Endothelial cell of umbilical vein (primary cell): ENCODE data around the gene ATP13A4. TPM values are rescaled to one million over a fixed set of nuclear protein-coding genes. Genes with fewer than 3 reads are reported as not detected.

Experiments
- BruUV-seq: library from RNA; stranded (reverse); fragments of 400-500 nt; replicated peaks from 2 replicates; lab custom pipeline; 2021; lab: Mats Ljungman, UMichigan
- CTCF ChIA-PET: fragments of 300-600, 350-600 bp; sonication (Branson Sonifier 250); formaldehyde crosslinking; loops from one replicate; lab custom pipeline; 2021; ENCODE audit warnings: antibody characterized with exemption, inconsistent platforms; lab: Charles Lee
- POLR2A ChIA-PET: fragments of 300-600, 350-600 bp; sonication (Branson Sonifier 250); formaldehyde crosslinking; loops from one replicate; lab custom pipeline; 2021; ENCODE audit warnings: antibody characterized with exemption, inconsistent platforms; lab: Charles Lee
- DNase-seq: peaks from one replicate; pipeline ENCODE4 v3.0.0-alpha.2; 2011; ENCODE audit warnings: low read depth, low spot score
- FAIRE-seq: peaks from 2 replicates; lab custom pipeline; 2011; peaks lifted over from hg19 to GRCh38; lab: Jason Lieb, UNC
- H2AFZ ChIP-seq: 2 replicates; pipeline ENCODE4 v1.6.0; 2012; ENCODE audit warnings: low read depth, low read length, control low read depth, inconsistent platforms
- H3K27ac ChIP-seq: 2 replicates; pipeline ENCODE4 v1.5.1; 2011; ENCODE audit warnings: low read depth, mild to moderate bottlenecking, control low read depth, low read length, moderate library complexity; ENCODE audit not compliant: insufficient read depth
- H3K27me3 ChIP-seq, 2 experiments: 2 replicates each; pipeline versions ENCODE4 v1.6.0 to v1.6.1; 2011; ENCODE audit warnings: low read length in 2 of 2, mixed read lengths in 1 of 2; ENCODE audit not compliant: control insufficient read depth in 2 of 2, insufficient read depth in 2 of 2
- H3K36me3 ChIP-seq, 2 experiments: 2 replicates in 1 of 2; 3 replicates in 1 of 2; pipeline ENCODE4 v1.5.1; 2011; ENCODE audit warnings: low read length in 2 of 2, mild to moderate bottlenecking in 1 of 2, moderate library complexity in 1 of 2; ENCODE audit not compliant: control insufficient read depth in 2 of 2, insufficient read depth in 2 of 2; ENCODE audit errors: extremely low read depth in 1 of 2
- H3K4me1 ChIP-seq: 3 replicates; pipeline ENCODE4 v1.5.1; 2011; ENCODE audit warnings: mild to moderate bottlenecking, low read length; ENCODE audit not compliant: control insufficient read depth, insufficient read depth; ENCODE audit errors: extremely low read depth
- H3K4me2 ChIP-seq: 2 replicates; pipeline ENCODE4 v1.6.1; 2011; ENCODE audit warnings: low read length, control low read depth, mixed read lengths; ENCODE audit not compliant: insufficient read depth
- H3K4me3 ChIP-seq, 3 experiments: fragments of 200-600 bp in 1 of 3; sonication (generic), shearing (Covaris generic) in 1 of 3; replicated peaks in 1 of 3; 2 replicates each; pipeline ENCODE4 v1.5.1; 2011 to 2016; ENCODE audit warnings: control low read depth in 3 of 3, low read length in 3 of 3, mild to moderate bottlenecking in 2 of 3, inconsistent platforms in 1 of 3, low read depth in 1 of 3, moderate library complexity in 1 of 3; ENCODE audit not compliant: insufficient read depth in 1 of 3
- H3K79me2 ChIP-seq: 2 replicates; pipeline ENCODE4 v1.6.0; 2012; ENCODE audit warnings: low read length, inconsistent platforms; ENCODE audit not compliant: control insufficient read depth, insufficient read depth
- H3K9ac ChIP-seq: replicated peaks from 2 replicates; pipeline ENCODE3; 2011; ENCODE audit warnings: low read length, control low read depth; ENCODE audit not compliant: insufficient read depth; ENCODE audit errors: extremely low read depth
- H3K9me1 ChIP-seq: replicated peaks from 3 replicates; pipeline ENCODE4 v1.6.0; 2011; ENCODE audit warnings: mild to moderate bottlenecking, low read length; ENCODE audit not compliant: control insufficient read depth, insufficient read depth; ENCODE audit errors: extremely low read depth
- H3K9me3 ChIP-seq: replicated peaks from 2 replicates; pipeline ENCODE4 v1.5.1; 2012; ENCODE audit warnings: low read length, inconsistent platforms; ENCODE audit not compliant: control insufficient read depth, insufficient read depth
- H4K20me1 ChIP-seq: replicated peaks from 2 replicates; pipeline ENCODE3; 2011; ENCODE audit warnings: mild to moderate bottlenecking, low read length; ENCODE audit not compliant: control insufficient read depth, insufficient read depth; ENCODE audit errors: extremely low read depth
- CTCF ChIP-seq, 2 donors: IDR thresholded peaks; 1 replicate in 1 of 2; 2 replicates in 1 of 2; pipeline ENCODE4 v1.5.1; 2011; ENCODE audit warnings: low read length in 2 of 2, mild to moderate bottlenecking in 2 of 2, moderate library complexity in 2 of 2, control low read depth in 1 of 2, inconsistent platforms in 1 of 2, low read depth in 1 of 2; ENCODE audit not compliant: insufficient read depth in 1 of 2; ENCODE audit errors: extremely low read depth in 1 of 2
- EZH2 ChIP-seq: IDR thresholded peaks from 2 replicates; pipeline ENCODE4 v1.6.1; 2012; ENCODE audit warnings: borderline replicate concordance, low read depth, mild to moderate bottlenecking, moderate library complexity, low read length, inconsistent platforms; ENCODE audit not compliant: severe bottlenecking
- FOS ChIP-seq: IDR thresholded peaks from 2 replicates; pipeline ENCODE4 v1.6.1; 2011; ENCODE audit warnings: mild to moderate bottlenecking, low read length, moderate library complexity, borderline replicate concordance; ENCODE audit not compliant: insufficient read depth
- GATA2 ChIP-seq: IDR thresholded peaks from 2 replicates; pipeline ENCODE4 v1.7.0; 2011; ENCODE audit warnings: low read depth, mild to moderate bottlenecking, moderate library complexity, mixed read lengths, low read length; ENCODE audit not compliant: insufficient read length, insufficient read depth
- JUN ChIP-seq: IDR thresholded peaks from 2 replicates; pipeline ENCODE4 v1.6.1; 2011; ENCODE audit warnings: borderline replicate concordance, low read depth; ENCODE audit not compliant: insufficient read length, insufficient read depth
- MAX ChIP-seq: IDR thresholded peaks from 2 replicates; pipeline ENCODE4 v1.6.1; 2011; ENCODE audit not compliant: insufficient read depth, insufficient read length
- MYC ChIP-seq: IDR thresholded peaks from one replicate; pipeline ENCODE4 v1.6.1; 2011; ENCODE audit warnings: mild to moderate bottlenecking, low read depth, low read length
- POLR2A ChIP-seq: IDR thresholded peaks from 2 replicates; pipeline ENCODE4 v1.6.1; 2012; ENCODE audit warnings: low read depth, mild to moderate bottlenecking, control low read depth, low read length
- POLR2AphosphoS5 ChIP-seq: IDR thresholded peaks from 2 replicates; pipeline ENCODE4 v1.6.1; 2012; ENCODE audit warnings: low read depth, mild to moderate bottlenecking, control low read depth, low read length, moderate library complexity; ENCODE audit not compliant: insufficient read depth
- dilution Hi-C: fragments of 300-500 bp; cut with MboI; formaldehyde crosslinking; loops from one replicate; pipeline ENCODE4 v1.15.0; 2019; ENCODE audit warnings: low sequenced_read_pairs; ENCODE audit not compliant: extremely low pct_ligation_motif_present
- intact Hi-C: fragments of 100-400 bp; cut with micrococcal nuclease; formaldehyde crosslinking; loops from one replicate; pipeline ENCODE4 v1.10.0; 2022
- polyA plus RNA-seq, 4 experiments: library from polyadenylated mRNA; depleted of rRNA in 3 of 4; stranded (reverse) in 3 of 4; unstranded in 1 of 4; fragments of >200 nt; gene quantifications; 2 replicates each; pipeline versions ENCODE4 v1.2.1 to v1.2.3, GENCODE V29; 2011 to 2012; ENCODE audit warnings: missing spikeins in 1 of 4
- total RNA-seq: library from RNA; stranded (reverse); gene quantifications from 2 replicates; pipeline ENCODE4 v1.2.3, GENCODE V29; 2021

The ATP13A4 gene
- total and polyA plus RNA-seq, 2 donors (not counting 3 experiments of a cell fraction or from before 2014, with no cell fraction given), result not detected

GRCh38 chr3:193574488-193575070 is 19.9 kb upstream of the ATP13A4 start:
- FAIRE-seq (no peak), DNase-seq (no peak)
- Histone ChIP-seq H4K20me1 (no peaks in the 10 kb centered on the region), H3K27me3 (peaks cover 0 to 3% of the 10 kb centered on the region in 2 experiments), H3K79me2 (no peaks in the 10 kb centered on the region), H3K4me2 (no peak overlapping the region), H2AFZ (no peak overlapping the region), H3K4me1 (no peaks in the 10 kb centered on the region), H3K27ac (no peak overlapping the region), H3K4me3 (no peak overlapping the region), H3K9me3 (no peaks in the 10 kb centered on the region), H3K9me1 (no peaks in the 10 kb centered on the region), H3K36me3 (no peaks in the 10 kb centered on the region), H3K9ac (no peak overlapping the region)
- ChIA-PET POLR2A (no interaction called here), CTCF (interaction anchor here (0.5 to 1.4 kb wide), 7 partner anchors 10 to 1007 kb away, joined by 3 to 4 read pairs (median 3); no protein-coding TSS in a partner anchor)
- no TSS peak for BruUV-seq
- intact Hi-C loops, result no loop called here
- no peak for TF ChIP-seq EZH2
- no peak for TF ChIP-seq FOS
- no peak for TF ChIP-seq POLR2AphosphoS5
- TF ChIP-seq POLR2A, result no peak
- no peak for TF ChIP-seq GATA2
- no peak for TF ChIP-seq CTCF (IDR thresholded peaks at IDR 0.05; ENCODE audit: extremely low read depth in 1 of 2, insufficient read depth in 1 of 2, low read depth in 1 of 2, low read length in 2 of 2)
- TF ChIP-seq MAX, result no peak
- no peak for TF ChIP-seq JUN
- TF ChIP-seq MYC, result no peak
- dilution Hi-C loops, result no loop called here
